Measurements from ENCODE around the gene AK2.
"Not testable (repeated sequence)": the region's sequence is repeated elsewhere in the genome, so short reads cannot be mapped to it uniquely, and the experiment has no call there.

The AK2 gene

GRCh38 chr1:33036526-33037503, at the start of gene AK2:
TSS of gene AK2 (minus strand) at chr1:33036883. CDS start at chr1:33036828, 55 bp downstream.
- DNase-seq (ENCODE audit: low read depth in 2 of 2) = peak; percentile 93 to 94

- DNase-seq (ENCODE audit: low read depth in 2 of 2) = no peak
Observed at GRCh38 chr1:33086384-33086850, 49.7 kb upstream of the AK2 start.

GRCh38 chr1:33085332-33085731, 48.6 kb upstream of the AK2 start:
- DNase-seq (ENCODE audit: low read depth in 2 of 2) = no peak

- DNase-seq (ENCODE audit: low read depth in 2 of 2) = no peak
Observed at GRCh38 chr1:33082575-33083108, 46.0 kb upstream of the AK2 start.

GRCh38 chr1:33081554-33082305, 45.0 kb upstream of the AK2 start:
- no peak for DNase-seq (ENCODE audit: low read depth in 2 of 2)

- DNase-seq (ENCODE audit: low read depth in 2 of 2) = peak; percentile 92
Observed at GRCh38 chr1:33080885-33081553, 44.3 kb upstream of the AK2 start, which contains the start of gene AZIN2. TSS of gene AZIN2 (plus strand) at chr1:33081153. CDS start at chr1:33082250, 1,097 bp downstream.

GRCh38 chr1:33080373-33080772, 43.7 kb upstream of the AK2 start:
- DNase-seq (ENCODE audit: low read depth in 2 of 2) = no peak

GRCh38 chr1:33078030-33078591, 41.4 kb upstream of the AK2 start:
- DNase-seq (ENCODE audit: low read depth in 2 of 2) = no peak

GRCh38 chr1:33074193-33074945, 37.7 kb upstream of the AK2 start:
- no peak for DNase-seq (ENCODE audit: low read depth in 2 of 2)

GRCh38 chr1:33072707-33073106, 36.0 kb upstream of the AK2 start:
- DNase-seq (ENCODE audit: low read depth in 2 of 2) = no peak

- DNase-seq (ENCODE audit: low read depth in 2 of 2) = no peak
Observed at GRCh38 chr1:33070628-33071027, 33.9 kb upstream of the AK2 start.

- not testable (repeated sequence) for DNase-seq (ENCODE audit: low read depth in 2 of 2)
Observed at GRCh38 chr1:33068108-33068507, 31.4 kb upstream of the AK2 start.

- not testable (repeated sequence) for DNase-seq (ENCODE audit: low read depth in 2 of 2)
Observed at GRCh38 chr1:33066477-33066876, 29.8 kb upstream of the AK2 start.

- no peak for DNase-seq (ENCODE audit: low read depth in 2 of 2)
Observed at GRCh38 chr1:33065301-33065700, 28.6 kb upstream of the AK2 start.

GRCh38 chr1:33064284-33064683, 27.6 kb upstream of the AK2 start:
- DNase-seq (ENCODE audit: low read depth in 2 of 2) = not testable (repeated sequence)

- DNase-seq (ENCODE audit: low read depth in 2 of 2) = no peak
Observed at GRCh38 chr1:33061834-33062233, 25.2 kb upstream of the AK2 start.

GRCh38 chr1:33060579-33061083, 23.9 kb upstream of the AK2 start:
- no peak for DNase-seq (ENCODE audit: low read depth in 2 of 2)

GRCh38 chr1:33057095-33057494, 20.4 kb upstream of the AK2 start:
- DNase-seq (ENCODE audit: low read depth in 2 of 2) = no peak

GRCh38 chr1:33056426-33056825, 19.7 kb upstream of the AK2 start:
- DNase-seq (ENCODE audit: low read depth in 2 of 2) = no peak

Measured in stimulated activated CD8-positive, alpha-beta memory T cell treated with anti-CD3 and anti-CD28 coated beads, Interleukin-15, amount 100 ng/mL, for 48 hours (primary cell).